CMK (cell line): ENCODE data around the gene PLPP1.
"Not testable (repeated sequence)": the region's sequence is repeated elsewhere in the genome, so short reads cannot be mapped to it uniquely, and the experiment has no call there.

ENCODE experiments used
- DNase-seq: peaks from one replicate; pipeline ENCODE4 v3.0.0-alpha.2; 2010; ENCODE audit warnings: low read depth

PLPP1 gene

DNA sequence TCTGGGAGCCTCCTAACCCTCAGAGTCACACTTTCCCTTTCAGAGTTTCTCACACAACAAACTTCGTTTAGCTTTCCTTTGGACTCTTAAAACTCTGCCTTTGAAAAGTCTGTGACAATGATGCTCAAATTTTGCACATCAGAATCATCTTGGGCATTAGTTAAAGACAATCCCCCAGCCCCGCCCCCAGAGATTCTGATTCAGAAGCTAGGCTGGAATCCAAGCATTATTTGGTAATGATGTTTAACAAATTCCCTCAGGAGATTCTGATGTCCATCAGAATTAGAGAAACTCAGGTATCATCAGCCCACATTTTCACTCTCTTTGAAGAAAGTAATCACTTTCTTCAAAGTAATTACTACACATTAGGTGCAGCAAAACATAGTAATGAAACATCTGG, 9.6 kb upstream of the PLPP1 start:
- no peak for DNase-seq

DNA sequence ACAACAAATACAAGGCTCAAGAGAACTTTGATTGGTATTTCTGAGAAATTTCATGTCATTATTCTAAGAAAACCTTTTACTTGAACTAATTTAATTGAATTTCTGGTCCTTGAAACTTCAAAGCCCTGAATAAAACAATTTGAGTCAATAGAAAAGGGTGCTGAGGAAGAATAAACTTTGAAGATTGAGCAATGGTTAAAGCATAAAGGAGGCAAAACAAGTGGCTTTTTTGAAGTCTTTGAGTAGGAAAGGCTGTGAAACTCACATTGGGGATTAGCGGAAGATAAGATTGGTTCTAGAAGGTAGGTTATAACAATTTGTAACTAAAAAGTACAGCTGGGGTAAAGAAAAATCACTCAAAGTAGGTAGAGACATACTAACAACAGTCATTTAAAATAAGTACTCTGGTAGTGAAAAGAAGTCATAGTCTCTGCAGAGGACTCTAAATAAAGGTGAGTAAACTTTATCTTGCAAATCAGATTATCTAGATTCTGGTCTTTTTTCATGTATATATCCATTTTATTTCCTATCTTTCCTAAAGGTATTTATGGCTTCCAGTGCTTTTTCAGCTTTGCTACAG, 6.4 kb upstream of the PLPP1 start:
- DNase-seq: no peak

DNA sequence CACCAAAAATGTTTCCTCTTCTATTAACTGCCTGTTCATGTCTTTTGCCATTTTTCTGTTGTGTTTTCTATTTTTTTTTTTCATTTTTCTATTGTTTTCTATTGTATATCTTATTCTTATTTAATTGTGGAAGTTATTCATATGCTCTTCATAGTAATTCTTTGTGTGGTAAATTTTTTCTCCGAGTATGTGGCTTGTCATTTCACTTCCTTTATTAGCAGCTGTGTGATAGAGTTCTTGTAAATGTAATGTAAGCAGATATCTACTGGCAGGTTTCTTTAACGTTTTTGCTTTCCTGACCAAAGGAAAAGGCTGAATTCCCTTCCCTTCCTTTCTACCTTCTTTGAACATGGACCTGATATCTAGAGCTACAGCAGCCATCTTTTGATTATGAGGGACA, 5.8 kb upstream of the PLPP1 start:
- DNase-seq: no peak

DNA sequence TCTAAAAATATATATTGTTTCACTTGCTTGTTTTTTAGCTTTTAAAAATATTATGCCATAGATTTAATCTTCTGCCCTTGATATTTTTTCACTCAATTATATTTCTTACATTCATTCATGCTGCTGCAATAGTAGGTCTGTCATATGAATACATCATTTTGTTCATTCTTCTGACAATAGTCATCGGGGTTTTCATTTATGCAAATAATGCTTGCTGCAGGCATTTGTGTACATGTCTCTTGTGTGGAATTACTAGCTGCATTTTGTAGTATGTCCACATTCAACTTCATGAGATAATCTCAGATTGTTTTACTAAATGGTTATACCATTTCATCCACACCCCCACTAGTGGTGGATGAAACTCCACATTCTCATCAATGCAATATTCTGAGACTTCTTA, 5.3 kb upstream of the PLPP1 start:
- DNase-seq: no peak

DNA sequence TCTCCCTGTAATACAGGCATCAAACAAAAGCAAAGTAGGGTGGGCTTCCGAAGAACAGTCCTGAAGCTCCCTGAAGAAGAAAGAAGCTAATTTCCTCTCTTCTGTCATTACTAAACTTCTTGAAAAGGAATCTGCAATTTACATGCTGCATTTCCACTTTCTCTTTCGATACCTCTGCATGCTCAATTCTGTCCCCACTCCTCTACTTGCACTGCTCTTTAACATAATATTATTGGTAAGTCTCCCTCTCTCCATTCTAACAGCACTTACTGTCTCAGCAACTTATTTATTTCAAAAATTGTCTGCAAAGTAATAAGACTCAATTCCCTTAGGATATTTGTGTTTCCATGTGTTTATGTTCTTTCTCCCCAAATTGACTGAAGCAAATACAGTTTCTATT, 3.9 kb upstream of the PLPP1 start:
- DNase-seq: no peak

DNA sequence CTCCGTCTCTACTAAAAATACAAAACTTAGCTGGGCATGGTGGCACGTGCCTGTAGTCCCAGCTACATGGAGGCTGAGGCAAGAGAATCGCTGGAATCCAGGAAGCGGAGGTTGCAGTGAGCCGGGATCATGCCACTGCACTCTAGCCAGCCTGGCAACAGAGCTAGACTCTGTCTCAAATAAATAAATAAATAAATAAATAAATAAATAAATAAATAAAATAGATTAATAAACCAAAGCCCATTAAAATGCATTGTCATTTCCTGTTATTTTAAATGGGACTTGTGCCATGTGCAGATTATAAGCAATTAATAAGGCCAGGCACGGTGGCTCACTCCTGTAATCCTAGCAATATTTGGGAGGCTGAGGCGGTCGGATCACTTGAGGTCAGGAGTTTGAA, 2.6 kb upstream of the PLPP1 start:
- not testable (repeated sequence) for DNase-seq

DNA sequence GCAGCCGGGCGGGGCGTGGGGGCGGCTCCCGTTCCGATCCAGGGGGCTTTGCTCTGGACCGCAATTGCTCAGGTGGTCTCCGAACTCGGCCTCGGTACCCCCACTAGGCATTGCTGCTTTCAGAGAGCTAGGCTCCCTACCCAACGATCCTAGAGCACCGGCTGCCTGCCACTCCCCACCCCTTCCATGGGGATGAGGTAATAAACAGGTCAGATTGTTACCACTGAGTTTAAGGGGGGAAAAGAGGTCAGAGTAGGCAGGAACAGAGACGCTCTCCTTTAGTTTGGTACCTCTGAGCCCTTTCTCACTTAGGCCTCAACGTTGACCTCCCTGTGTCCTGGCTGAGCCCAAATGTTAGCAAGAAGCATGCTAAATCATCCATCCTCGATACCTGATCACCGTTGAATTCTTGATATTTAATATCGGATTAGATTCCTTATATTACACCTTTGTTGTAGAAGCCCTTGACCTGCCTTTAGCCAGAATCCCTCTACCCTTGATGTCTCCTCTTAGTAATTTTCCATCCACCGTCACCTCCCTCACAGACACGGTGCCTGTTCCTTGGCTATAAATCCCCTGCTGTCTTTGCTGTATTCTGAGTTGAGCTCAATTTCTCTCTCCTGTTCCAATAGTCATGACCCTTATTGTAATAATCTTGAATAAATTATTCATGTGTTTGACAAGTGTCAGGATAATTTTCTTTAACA, 588 bp upstream of the PLPP1 start:
- no peak for DNase-seq

DNA sequence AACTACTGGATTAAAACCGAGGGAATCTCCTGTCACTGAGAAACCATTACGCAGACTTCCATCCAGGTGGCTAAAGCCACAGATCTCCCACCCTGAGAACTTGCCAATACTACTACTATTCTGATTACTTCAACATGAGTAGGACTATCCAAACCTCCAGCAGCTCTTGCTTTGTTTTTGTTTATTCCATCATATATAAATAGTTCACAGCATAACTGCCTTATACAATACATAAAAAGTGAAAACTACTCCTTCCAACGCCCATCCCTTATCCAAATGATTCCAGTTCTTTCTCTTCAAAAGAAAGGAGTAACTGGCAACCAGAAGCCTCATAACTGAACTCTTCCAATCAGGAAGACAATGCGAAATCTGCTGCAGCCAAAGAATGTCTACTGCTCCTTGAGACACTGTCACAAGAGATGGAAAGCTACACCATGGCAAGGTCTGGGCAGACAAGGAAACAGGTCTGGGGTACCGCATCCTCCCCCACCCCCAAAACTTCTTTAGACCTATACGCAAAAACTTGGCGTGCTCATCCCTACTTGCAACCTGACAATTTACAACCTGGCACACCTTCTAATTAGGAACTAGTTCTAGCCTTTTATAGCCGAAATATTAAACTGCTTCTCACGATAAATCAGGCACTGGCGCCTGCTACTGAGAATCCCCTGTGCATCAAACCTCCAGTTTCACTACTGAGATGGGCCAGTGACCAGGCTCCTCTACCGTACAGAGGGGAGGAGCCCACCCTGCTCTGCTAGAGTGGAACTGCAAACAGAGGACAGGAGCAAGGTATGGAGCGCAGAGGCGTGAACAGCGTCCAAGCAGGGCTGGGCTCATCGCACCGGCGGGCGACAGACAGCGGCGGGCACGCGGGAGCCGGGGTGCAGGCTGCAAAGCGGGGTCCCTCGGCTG, 986 bp downstream of the PLPP1 start:
- DNase-seq: no peak

DNA sequence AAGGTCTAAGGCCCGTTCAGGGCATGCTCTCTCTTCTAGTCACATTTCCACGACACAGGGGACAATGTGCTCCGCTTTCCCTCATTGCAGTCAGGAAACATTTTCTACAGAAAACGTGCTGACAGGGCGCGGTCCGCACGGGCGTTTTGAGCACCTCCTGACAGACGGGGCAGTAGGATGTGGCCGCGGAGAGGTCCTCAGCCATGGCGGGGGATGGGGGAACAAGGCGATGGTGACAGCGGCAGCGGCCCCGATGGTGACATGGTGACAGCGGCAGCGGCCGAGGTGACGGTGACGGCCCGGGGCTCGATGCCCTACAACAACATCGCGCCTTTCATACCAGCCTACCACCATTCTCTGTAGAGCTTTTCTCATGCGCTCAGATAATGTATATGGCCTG, 4.1 kb downstream of the PLPP1 start:
- no peak for DNase-seq

DNA sequence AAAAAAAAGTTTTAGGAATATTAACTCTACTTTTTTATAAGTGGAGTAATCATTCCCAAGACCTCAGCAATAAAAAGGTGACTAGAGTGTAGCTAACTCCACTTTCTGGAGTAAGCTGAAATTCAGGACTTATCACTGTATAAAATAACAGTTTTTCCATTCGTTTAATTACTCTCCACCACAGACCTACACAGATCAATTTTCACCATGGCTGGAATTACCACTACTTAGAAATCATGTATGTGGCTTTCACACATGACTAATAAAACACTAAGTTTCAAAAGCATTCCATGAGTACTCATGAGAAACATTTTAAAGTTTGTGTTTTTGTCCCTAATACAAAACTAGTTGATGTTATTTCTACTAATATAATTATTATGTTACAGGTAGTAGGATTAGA, 9.9 kb downstream of the PLPP1 start:
- no peak for DNase-seq

DNA sequence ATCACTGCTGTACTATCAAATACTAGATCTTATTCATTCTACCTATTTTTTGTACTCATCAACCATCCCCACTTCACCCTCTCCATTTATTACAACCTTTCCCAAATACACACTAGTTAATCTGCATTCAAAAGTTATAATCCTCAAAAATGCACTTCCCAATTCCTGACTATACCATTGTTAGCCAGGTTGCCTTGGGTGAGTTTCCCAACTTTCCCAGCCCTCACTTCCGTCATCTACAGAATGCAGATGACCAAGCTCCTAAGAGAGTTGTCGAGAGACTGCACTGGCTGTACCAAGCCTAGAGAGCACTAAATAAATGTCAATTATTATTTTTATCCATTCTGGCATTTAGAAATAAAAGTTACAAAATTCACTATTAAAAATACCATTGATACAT, 11.5 kb downstream of the PLPP1 start:
- DNase-seq: no peak

DNA sequence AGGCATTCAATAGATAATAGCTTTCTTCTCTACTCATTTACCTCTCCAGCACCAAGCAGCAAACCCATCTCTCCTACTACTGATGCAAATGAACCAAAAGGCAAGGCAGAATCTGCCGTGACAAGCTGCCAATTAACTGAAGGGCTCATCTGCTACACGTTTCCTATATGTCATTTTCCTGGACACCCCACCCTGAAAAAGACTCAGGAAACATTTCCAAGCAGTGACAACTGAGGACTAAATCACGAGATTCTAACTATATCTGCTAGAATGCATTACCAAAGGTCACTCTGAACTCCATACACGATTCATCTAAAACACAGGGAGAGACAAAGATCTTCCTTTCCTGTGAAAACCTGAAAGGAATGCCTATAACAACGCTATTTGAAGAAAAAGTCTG, 12.9 kb downstream of the PLPP1 start:
- no peak for DNase-seq

DNA sequence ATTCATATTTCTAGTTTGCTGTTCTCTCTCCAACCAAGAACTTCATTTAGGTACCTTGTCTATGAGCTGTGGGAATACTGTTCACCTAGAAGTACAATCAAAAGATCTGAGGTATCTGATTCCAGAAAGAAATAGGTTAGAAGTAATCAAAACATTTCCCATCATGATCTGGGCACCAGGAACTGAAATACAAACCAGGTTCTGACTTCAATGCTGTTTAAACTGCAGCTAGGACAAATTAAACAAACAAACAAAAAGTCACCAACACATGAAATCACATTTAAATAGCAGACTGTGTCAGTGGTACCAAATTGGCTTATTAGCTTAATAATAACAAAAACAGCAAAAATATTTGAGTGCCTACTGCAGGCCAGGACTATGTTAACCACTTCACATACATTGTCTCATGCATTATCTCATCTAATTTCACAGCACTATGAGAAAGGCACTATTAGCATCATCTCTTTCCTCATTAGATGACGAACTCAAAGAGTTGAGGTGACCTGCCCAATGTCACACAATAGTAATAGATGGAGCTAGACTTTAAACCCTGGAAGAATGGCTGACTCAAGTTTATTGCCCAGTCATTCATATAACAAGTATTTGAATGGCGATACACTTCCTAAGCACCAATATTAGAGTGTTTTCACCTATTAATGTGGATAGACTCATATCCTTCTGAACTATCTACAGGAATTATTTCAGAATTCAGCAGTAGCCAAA, 14.5 kb downstream of the PLPP1 start:
- no peak for DNase-seq

DNA sequence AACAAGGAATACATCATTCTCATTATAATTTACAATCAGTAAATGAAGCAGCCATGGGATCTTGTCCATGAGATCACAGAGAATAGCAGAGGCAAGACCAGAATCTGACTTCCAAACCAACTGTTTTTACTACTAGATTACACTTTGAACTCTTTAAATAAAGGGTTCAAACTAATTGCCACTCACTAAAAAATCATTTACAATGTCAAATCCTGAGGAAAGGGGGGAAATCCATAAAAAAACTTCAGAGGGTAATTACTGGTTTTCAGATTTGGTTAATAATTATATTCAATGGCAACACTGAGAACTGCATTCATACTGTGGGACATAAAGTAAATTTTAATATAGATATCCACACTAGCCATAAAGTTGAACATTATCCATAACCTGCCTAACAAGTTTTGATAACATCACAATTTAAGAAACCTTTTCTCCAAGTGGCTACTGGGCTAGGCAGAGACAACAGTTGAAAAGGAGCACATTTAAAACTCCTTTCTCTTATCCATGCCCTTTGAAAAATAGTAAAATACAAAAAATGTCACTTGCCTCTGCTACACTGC, 15.9 kb downstream of the PLPP1 start:
- DNase-seq: no peak

DNA sequence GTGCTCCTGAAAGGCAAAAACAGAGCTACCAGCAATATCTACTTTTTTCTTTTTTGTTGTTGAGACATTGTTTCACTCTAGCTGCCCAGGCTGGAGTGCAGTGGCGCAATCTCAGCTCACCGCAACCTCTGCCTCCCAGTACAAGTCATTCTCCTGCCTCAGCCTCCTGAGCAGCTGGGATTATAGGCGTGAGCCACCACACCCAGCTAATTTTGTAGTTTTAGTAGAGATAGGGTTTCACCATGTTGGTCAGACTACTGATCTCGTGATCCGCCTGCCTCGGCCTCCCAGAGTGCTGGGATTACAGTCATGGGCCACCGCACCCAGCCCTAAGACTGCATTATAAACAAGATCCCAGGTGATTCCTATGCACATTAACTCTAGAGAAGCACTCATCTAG, 17.0 kb downstream of the PLPP1 start:
- no peak for DNase-seq

DNA sequence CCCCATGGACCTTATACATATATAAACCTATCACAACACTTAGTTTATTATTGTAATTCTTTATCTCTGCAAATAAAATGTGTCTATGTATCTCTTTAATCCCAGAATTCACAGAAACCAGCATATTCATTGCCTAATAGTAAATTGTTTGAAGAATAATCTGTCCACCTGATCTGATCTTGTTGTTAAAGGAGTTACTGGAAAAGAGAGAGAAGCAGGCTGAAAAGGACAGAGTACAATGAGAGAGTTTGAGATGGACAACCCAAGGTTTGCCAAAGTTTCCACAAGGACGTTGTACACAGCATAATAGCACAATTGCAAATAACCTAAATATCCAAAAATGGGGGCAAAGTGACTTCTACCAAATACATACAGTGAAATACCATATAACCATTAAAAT, 23.8 kb downstream of the PLPP1 start:
- no peak for DNase-seq

DNA sequence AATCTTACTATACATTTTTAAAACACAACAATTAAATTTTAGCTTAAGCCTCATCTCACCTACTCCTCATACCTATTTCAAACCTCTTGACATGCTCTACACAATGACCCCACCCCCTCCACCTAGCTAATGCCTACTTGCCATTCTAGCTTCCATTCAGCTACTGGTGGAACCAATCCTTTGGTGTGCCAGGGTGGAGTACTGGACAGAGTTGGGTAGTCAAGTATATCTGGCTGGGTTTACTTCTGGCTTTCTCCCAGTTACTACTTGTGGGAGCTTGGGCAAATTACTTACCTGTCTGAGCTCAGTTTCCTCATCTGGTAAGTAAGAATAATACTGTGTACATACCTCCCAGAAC, 24.3 kb downstream of the PLPP1 start:
- no peak for DNase-seq

DNA sequence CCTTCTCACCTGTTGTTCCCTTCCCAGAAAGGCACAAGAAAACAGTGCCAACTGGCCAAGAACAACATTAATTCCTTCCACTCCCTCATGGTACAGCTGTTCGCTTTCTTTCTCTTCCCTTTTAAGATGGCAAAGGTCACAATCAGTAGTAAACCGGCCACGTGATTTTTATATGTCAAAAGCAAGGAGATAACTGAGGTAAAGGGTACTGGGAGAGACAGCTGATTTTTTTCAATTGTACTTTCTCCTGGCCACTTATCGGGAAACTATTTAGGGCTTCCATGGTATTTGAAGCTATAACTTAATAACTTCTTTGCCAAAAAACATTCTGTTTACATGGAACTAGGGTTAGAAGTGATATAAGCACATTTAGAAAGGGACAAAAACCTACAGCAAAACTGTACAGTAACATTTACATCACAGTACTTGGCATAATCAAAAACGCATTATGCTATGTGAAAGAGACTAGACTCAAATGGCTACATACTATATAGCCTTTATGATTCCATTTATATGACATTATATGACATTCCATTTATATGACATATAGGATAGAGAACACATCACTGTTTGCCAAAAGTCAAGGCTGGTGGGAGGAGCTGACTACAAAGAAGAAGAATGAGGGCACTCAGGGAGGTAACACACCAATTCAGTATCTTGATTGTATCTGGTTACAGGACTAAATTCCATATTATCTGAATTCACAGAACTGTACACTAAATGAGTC, 24.8 kb downstream of the PLPP1 start:
- no peak for DNase-seq

DNA sequence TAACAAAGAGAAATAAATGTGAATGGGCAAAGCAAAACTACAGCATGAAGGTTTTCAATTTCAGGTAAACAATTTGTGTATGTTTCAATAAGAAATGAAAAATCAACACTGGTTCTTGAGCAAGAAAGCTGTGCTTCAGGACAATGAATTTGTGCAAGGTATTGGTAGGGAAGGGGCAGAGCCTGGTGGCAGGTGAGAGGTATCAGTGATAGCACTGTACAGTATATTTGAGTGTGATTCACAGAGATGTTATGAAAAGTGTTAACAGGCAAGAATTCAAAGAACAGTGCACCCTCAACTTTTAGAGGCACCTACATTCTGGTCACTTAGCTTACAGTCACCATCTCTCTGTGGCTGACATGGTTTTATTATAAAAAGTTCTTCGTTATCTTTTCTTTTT, 25.7 kb downstream of the PLPP1 start:
- DNase-seq: no peak

DNA sequence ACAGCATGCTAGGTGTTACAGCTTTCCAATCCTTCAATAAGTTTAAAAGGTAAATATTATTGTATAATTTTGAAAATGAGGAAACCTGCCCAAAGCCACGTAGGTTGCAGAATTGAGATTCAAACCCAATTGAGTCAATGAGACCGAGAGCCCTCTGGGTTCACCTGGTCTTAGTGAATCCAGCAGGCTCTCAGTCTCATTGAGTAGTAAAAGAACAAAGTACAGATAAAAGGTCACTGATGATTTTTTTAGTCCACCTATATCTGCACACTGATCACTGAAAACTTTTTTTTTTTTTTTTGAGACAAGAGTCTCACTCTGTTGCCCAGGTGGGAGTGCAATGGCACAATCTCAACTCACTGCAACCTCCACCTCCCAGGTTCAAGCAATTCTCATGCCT, 27.2 kb downstream of the PLPP1 start:
- DNase-seq: no peak

DNA sequence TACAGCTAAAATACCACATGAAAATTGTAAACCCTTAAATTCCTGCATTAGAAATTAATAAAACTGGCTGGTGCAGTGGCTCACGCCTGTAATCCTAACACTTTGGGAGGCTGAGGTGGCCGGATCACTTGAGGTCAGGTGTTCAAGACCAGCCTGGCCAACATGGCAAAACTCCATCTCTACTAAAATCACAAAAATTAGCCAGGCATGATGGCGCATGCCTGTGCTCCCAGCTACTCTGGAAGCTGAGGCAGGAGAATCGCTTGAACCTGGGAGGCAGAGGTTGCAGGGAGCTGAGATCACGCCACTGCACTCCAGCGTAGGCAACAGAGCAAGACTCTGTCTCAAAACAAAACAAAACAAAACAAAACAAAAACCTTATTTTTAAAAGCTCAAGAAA, 29.1 kb downstream of the PLPP1 start:
- DNase-seq: not testable (repeated sequence)

DNA sequence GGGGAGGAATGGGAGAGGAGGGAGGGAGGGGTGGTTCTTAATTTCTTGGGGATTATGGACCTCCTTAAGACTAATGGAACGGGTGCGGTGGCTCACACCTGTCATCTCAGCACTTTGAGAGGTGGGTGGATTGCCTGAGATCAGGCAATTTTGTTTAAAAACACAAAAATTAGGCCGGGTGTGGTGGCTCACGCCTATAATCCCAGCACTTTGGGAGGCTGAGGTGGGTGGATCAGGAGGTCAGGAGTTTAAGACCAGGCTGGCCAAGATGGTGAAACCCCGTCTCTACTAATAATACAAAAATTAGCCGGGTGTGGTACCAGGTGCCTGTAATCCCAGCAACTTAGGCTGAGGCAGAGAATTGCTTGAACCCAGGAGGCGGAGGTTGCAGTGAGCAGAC, 30.8 kb downstream of the PLPP1 start:
- DNase-seq: not testable (repeated sequence)
